H9 (cell line): ENCODE data around the gene TMPRSS7. TPM values are rescaled to one million over a fixed set of nuclear protein-coding genes. Genes with fewer than 3 reads are reported as not detected.
"Not testable (repeated sequence)": the region's sequence is repeated elsewhere in the genome, so short reads cannot be mapped to it uniquely, and the experiment has no call there.

ENCODE experiments used
- DNase-seq: peaks from one replicate; pipeline ENCODE4 v3.0.0-alpha.2; 2017
- H2AFZ ChIP-seq: one replicate; pipeline ENCODE4 v1.6.1; 2013; ENCODE audit warnings: mild to moderate bottlenecking, low read length, control low read depth, moderate library complexity
- H2AK5ac ChIP-seq: 2 replicates; pipeline ENCODE4 v1.6.1; 2013; ENCODE audit warnings: low read length, control low read depth, mixed read lengths; ENCODE audit not compliant: insufficient read length
- H2BK120ac ChIP-seq: one replicate; pipeline ENCODE4 v1.6.1; 2013; ENCODE audit warnings: low read depth, mild to moderate bottlenecking, low read length, control low read depth, inconsistent platforms; ENCODE audit not compliant: poor library complexity, severe bottlenecking
- H2BK12ac ChIP-seq: 2 replicates; pipeline ENCODE4 v1.6.1; 2013; ENCODE audit warnings: low read length, control low read depth, mixed read lengths, low read depth; ENCODE audit not compliant: insufficient read length
- H2BK15ac ChIP-seq: 2 replicates; pipeline ENCODE4 v1.6.1; 2013; ENCODE audit warnings: low read depth, low read length, control low read depth
- H2BK20ac ChIP-seq: one replicate; pipeline ENCODE4 v1.6.1; 2013; ENCODE audit warnings: low read depth, mild to moderate bottlenecking, low read length, control low read depth, inconsistent platforms; ENCODE audit not compliant: poor library complexity, severe bottlenecking
- H2BK5ac ChIP-seq: 2 replicates; pipeline ENCODE4 v1.6.1; 2013; ENCODE audit warnings: low read length, control low read depth, mixed read lengths; ENCODE audit not compliant: insufficient read length
- H3K14ac ChIP-seq: 2 replicates; pipeline ENCODE4 v1.6.1; 2013; ENCODE audit warnings: low read length, control low read depth; ENCODE audit not compliant: insufficient read depth
- H3K18ac ChIP-seq: 2 replicates; pipeline ENCODE4 v1.6.1; 2013; ENCODE audit warnings: low read depth, mild to moderate bottlenecking, mixed read lengths, low read length, control low read depth; ENCODE audit not compliant: insufficient read length
- H3K23ac ChIP-seq: 2 replicates; pipeline ENCODE4 v1.6.1; 2013; ENCODE audit warnings: low read length, control low read depth, mixed read lengths, low read depth; ENCODE audit not compliant: insufficient read length
- H3K23me2 ChIP-seq: 2 replicates; pipeline ENCODE4 v1.6.1; 2013; ENCODE audit warnings: low read depth, mild to moderate bottlenecking, mixed read lengths, low read length, control low read depth; ENCODE audit not compliant: insufficient read length, poor library complexity, severe bottlenecking
- H3K27ac ChIP-seq: 2 replicates; pipeline ENCODE4 v1.5.1; 2013; ENCODE audit warnings: low read length, control low read depth, mixed read lengths, low read depth; ENCODE audit not compliant: insufficient read length
- H3K27me3 ChIP-seq: 2 replicates; pipeline ENCODE4 v1.6.1; 2013; ENCODE audit warnings: low read length, control low read depth, inconsistent platforms; ENCODE audit not compliant: insufficient read depth
- H3K4ac ChIP-seq: 2 replicates; pipeline ENCODE4 v1.6.1; 2013; ENCODE audit warnings: low read depth, mild to moderate bottlenecking, control low read depth, inconsistent platforms, low read length, moderate library complexity
- H3K4me1 ChIP-seq: 2 replicates; pipeline ENCODE4 v1.6.1; 2013; ENCODE audit warnings: low read length, control low read depth, inconsistent platforms; ENCODE audit not compliant: insufficient read depth
- H3K4me2 ChIP-seq: 2 replicates; pipeline ENCODE4 v1.6.1; 2013; ENCODE audit warnings: low read length, control low read depth, mixed read lengths; ENCODE audit not compliant: insufficient read length, insufficient read depth
- H3K56ac ChIP-seq: 2 replicates; pipeline ENCODE4 v1.6.1; 2013; ENCODE audit warnings: low read depth, mild to moderate bottlenecking, mixed read lengths, low read length, control low read depth; ENCODE audit not compliant: insufficient read length
- H3K79me1 ChIP-seq: 2 replicates; pipeline ENCODE4 v1.6.1; 2013; ENCODE audit warnings: low read depth, mild to moderate bottlenecking, moderate library complexity, low read length, control low read depth, inconsistent platforms; ENCODE audit not compliant: insufficient read depth, poor library complexity, severe bottlenecking
- H3K79me2 ChIP-seq: 2 replicates; pipeline ENCODE4 v1.6.1; 2013; ENCODE audit warnings: low read length, control low read depth, inconsistent platforms; ENCODE audit not compliant: insufficient read depth
- H3K9ac ChIP-seq: 2 replicates; pipeline ENCODE4 v1.6.1; 2013; ENCODE audit warnings: low read length, control low read depth, mixed read lengths; ENCODE audit not compliant: insufficient read length; ENCODE audit errors: extremely low read depth
- H3K9me3 ChIP-seq: one replicate; pipeline ENCODE4 v1.6.1; 2013; ENCODE audit warnings: low read depth, low read length, inconsistent platforms; ENCODE audit not compliant: control insufficient read depth
- H3T11ph ChIP-seq: one replicate; pipeline ENCODE4 v1.6.1; 2013; ENCODE audit warnings: mild to moderate bottlenecking, low read length, control low read depth, inconsistent platforms
- H4K20me1 ChIP-seq: one replicate; pipeline ENCODE4 v1.6.1; 2013; ENCODE audit not compliant: control insufficient read depth, insufficient read length, insufficient read depth
- H4K5ac ChIP-seq: 2 replicates; pipeline ENCODE4 v1.6.1; 2013; ENCODE audit warnings: low read depth, mild to moderate bottlenecking, mixed read lengths, low read length, control low read depth; ENCODE audit not compliant: insufficient read length
- H4K8ac ChIP-seq: replicated peaks from 2 replicates; pipeline ENCODE4 v1.6.1; 2013; ENCODE audit warnings: low read length, control low read depth, mixed read lengths, low read depth; ENCODE audit not compliant: insufficient read length
- H4K91ac ChIP-seq: 2 replicates; pipeline ENCODE4 v1.6.1; 2013; ENCODE audit warnings: low read depth, mild to moderate bottlenecking, moderate library complexity, mixed read lengths, low read length, control low read depth; ENCODE audit not compliant: insufficient read length
- H3K27ac Mint-ChIP-seq, 3 experiments: 2 replicates in 2 of 3; 3 replicates in 1 of 3; pipeline ENCODE4 v1.8.0; 2020 to 2021; ENCODE audit warnings: mixed read lengths in 3 of 3, mild to moderate bottlenecking in 1 of 3, moderate library complexity in 1 of 3
- H3K27me3 Mint-ChIP-seq: 2 replicates; pipeline ENCODE4 v1.8.0; 2021; ENCODE audit warnings: low read depth, mild to moderate bottlenecking, moderate library complexity, mixed read lengths
- H3K36me3 Mint-ChIP-seq, 3 experiments: 2 replicates in 2 of 3; 3 replicates in 1 of 3; pipeline ENCODE4 v1.8.0; 2020 to 2021; ENCODE audit warnings: low read depth in 3 of 3, mixed read lengths in 3 of 3; ENCODE audit not compliant: insufficient read depth in 1 of 3
- H3K4me1 Mint-ChIP-seq, 2 experiments: 2 replicates each; pipeline ENCODE4 v1.8.0; 2020; ENCODE audit warnings: mixed read lengths in 2 of 2
- H3K4me3 Mint-ChIP-seq, 2 experiments: 2 replicates in 1 of 2; 3 replicates in 1 of 2; pipeline ENCODE4 v1.8.0; 2020 to 2021; ENCODE audit warnings: mild to moderate bottlenecking in 2 of 2, mixed read lengths in 2 of 2, moderate library complexity in 1 of 2
- H3K9me3 Mint-ChIP-seq, 2 experiments: 2 replicates in 1 of 2; 3 replicates in 1 of 2; pipeline ENCODE4 v1.8.0; 2020; ENCODE audit warnings: mild to moderate bottlenecking in 2 of 2, mixed read lengths in 2 of 2, moderate library complexity in 1 of 2
- WGBS: extraction: QIAGEN DNeasy Blood & Tissue Kit; methylation state at CpG from one replicate; pipeline ENCODE4 v1.1.7; 2013; ENCODE audit warnings: missing lambda C conversion rate, low lambda C conversion rate, mixed read lengths; ENCODE audit not compliant: insufficient read length; ENCODE audit errors: extremely low coverage; 5-methylcytosine and 5-hydroxymethylcytosine counted together
- total RNA-seq: library from RNA; stranded (reverse); gene quantifications from 2 replicates; pipeline ENCODE4 v1.2.1, GENCODE V29; 2021
- TF ChIP-seq, protein P1 (sequence below): fragments of 200-600 bp; sonication (generic); conservative IDR thresholded peaks from 3 replicates; pipeline ENCODE4 v1.8.0; 2021; ENCODE audit warnings: antibody characterized with exemption, mild to moderate bottlenecking

Gene TMPRSS7
- total RNA-seq, 1 experiment from 2014 or later: not detected

DNA sequence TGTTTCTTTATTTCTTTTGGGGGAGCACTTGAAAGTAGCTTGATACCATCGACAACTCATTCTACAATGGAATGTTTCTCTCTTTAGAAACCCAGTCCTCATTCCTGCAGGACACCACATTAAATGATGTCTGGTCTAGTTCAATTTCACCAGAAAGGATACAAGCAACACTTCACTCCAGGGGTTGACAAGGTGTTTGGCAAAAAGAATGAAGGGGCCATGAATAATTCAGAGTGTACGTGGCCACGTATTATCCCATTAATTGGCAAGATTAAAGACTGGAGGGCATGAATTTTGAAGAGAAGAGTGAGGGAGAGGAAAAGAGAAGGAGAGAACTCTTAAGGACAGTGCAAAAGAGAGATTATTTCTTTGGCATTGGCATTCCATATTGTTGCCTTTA lies 705 bp downstream of the TMPRSS7 start:
- no peak overlapping the region for H3K14ac ChIP-seq
- H3T11ph ChIP-seq: no peak overlapping the region
- Mint-ChIP-seq H3K36me3 (peaks cover 16 to 31% (median 22%) of the 10 kb centered on the region in 3 experiments), H3K9me3 (peaks cover 32 to 38% of the 10 kb centered on the region in 2 experiments), H3K27me3 (no peaks in the 10 kb centered on the region), H3K4me3 (no peak overlapping the region), H3K4me1 (peaks cover 5 to 12% of the 10 kb centered on the region in 2 experiments; a peak in 3 of 4 replicates), H3K27ac (no peak overlapping the region)
- no peaks in the 10 kb centered on the region for H3K79me1 ChIP-seq
- no peak overlapping the region for H3K18ac ChIP-seq
- DNase-seq: no peak
- H2AK5ac ChIP-seq: no peak overlapping the region
- no peaks in the 10 kb centered on the region for H3K79me2 ChIP-seq
- no peak overlapping the region for H3K56ac ChIP-seq
- H3K23ac ChIP-seq: no peak overlapping the region
- no CpG with 5 or more reads among the region's 3 CpGs for WGBS
- H3K9me3 ChIP-seq: no peaks in the 10 kb centered on the region
- H2BK15ac ChIP-seq: no peak overlapping the region
- TF ChIP-seq, protein P1, sequence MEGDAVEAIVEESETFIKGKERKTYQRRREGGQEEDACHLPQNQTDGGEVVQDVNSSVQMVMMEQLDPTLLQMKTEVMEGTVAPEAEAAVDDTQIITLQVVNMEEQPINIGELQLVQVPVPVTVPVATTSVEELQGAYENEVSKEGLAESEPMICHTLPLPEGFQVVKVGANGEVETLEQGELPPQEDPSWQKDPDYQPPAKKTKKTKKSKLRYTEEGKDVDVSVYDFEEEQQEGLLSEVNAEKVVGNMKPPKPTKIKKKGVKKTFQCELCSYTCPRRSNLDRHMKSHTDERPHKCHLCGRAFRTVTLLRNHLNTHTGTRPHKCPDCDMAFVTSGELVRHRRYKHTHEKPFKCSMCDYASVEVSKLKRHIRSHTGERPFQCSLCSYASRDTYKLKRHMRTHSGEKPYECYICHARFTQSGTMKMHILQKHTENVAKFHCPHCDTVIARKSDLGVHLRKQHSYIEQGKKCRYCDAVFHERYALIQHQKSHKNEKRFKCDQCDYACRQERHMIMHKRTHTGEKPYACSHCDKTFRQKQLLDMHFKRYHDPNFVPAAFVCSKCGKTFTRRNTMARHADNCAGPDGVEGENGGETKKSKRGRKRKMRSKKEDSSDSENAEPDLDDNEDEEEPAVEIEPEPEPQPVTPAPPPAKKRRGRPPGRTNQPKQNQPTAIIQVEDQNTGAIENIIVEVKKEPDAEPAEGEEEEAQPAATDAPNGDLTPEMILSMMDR: no peak
- no peak overlapping the region for H3K9ac ChIP-seq
- no peaks in the 10 kb centered on the region for H3K27me3 ChIP-seq
- no peak overlapping the region for H3K4ac ChIP-seq
- H2BK20ac ChIP-seq: no peak overlapping the region
- no peak overlapping the region for H2BK120ac ChIP-seq
- no peak overlapping the region for H4K8ac ChIP-seq
- no peak overlapping the region for H2AFZ ChIP-seq
- no peaks in the 10 kb centered on the region for H3K4me1 ChIP-seq
- H2BK12ac ChIP-seq: no peak overlapping the region
- no peak overlapping the region for H3K4me2 ChIP-seq
- H4K91ac ChIP-seq: no peak overlapping the region
- no peak overlapping the region for H3K27ac ChIP-seq
- H4K20me1 ChIP-seq: no peaks in the 10 kb centered on the region
- no peak overlapping the region for H2BK5ac ChIP-seq
- no peaks in the 10 kb centered on the region for H3K23me2 ChIP-seq
- H4K5ac ChIP-seq: no peak overlapping the region

DNA sequence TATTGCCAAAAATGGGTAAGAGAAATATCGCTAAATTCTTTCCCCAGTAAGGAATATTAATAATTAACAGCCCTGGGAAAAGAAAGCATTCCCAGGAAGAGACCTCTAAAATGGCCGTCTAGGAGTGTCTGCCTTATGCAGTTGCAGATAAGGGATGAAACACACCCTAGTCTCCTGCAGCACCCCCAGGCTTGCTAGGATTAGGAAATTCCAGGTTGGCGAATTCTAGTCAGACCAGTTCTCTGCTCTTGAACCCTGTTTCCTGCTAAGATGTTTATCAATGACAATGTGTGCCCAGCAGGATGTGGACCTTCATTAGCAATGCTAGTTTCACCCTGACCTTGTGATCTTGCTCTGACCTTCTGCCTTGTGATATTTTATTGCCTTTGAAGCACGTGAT lies 2.7 kb downstream of the TMPRSS7 start:
- H3K14ac ChIP-seq, H2BK5ac ChIP-seq, H3K9me3 ChIP-seq, H3K23me2 ChIP-seq, H3K9ac ChIP-seq, H3T11ph ChIP-seq, H3K27ac ChIP-seq, H4K20me1 ChIP-seq, H2AK5ac ChIP-seq, H4K5ac ChIP-seq, H3K27me3 Mint-ChIP-seq, H3K4me3 Mint-ChIP-seq, H3K56ac ChIP-seq, H3K79me1 ChIP-seq, H4K91ac ChIP-seq, H3K4ac ChIP-seq, H3K27ac Mint-ChIP-seq, H2AFZ ChIP-seq, H3K4me2 ChIP-seq, H3K4me1 ChIP-seq, H3K18ac ChIP-seq, H2BK20ac ChIP-seq, H4K8ac ChIP-seq, H2BK120ac ChIP-seq, H2BK15ac ChIP-seq, DNase-seq, H3K27me3 ChIP-seq, H2BK12ac ChIP-seq, H3K23ac ChIP-seq, H3K79me2 ChIP-seq: not testable (repeated sequence)
- no CpG with 5 or more reads among the region's 4 CpGs for WGBS
- Mint-ChIP-seq H3K4me1 (peaks cover 17 to 27% of the 10 kb centered on the region in 2 experiments), H3K36me3 (peaks cover 16 to 29% (median 21%) of the 10 kb centered on the region in 3 experiments), H3K9me3 (peaks cover 30 to 36% of the 10 kb centered on the region in 2 experiments)
